ENCODE data around the gene TNPO1. TPM values are rescaled to one million over a fixed set of nuclear protein-coding genes. Genes with fewer than 3 reads are reported as not detected.

Gene TNPO1
- polyA plus RNA-seq, 12 donors, result 73.8 to 106 (median 87.7) TPM; not detected in 1

- DNase-seq, result no peak
Measured at GRCh38 chr5:72959257-72959656, 142.8 kb downstream of the TNPO1 start.

Other genes starting within 250 kb of the TNPO1 start
- 10 to 100 TPM in 11 of 12 donors, not detected in 1; 15.3 to 28.6 (median 22.1) TPM for gene FCHO2, start 139.4 kb downstream of the TNPO1 start, polyA plus RNA-seq (ENCODE audit: insufficient read length in 12 of 12)